GM18873 (cell line): ENCODE data around the gene ARHGAP19.

Experiments used
- ATAC-seq: cut with Tn5 transposase; IDR thresholded peaks from one replicate; pipeline ENCODE4 v1.9.1; 2021; ENCODE audit warnings: mild to moderate bottlenecking, moderate library complexity, moderate number of reproducible peaks; ENCODE audit not compliant: unreplicated experiment, low FRiP score

The ARHGAP19 gene

GRCh38 chr10:97200616-97201015 is 91.8 kb downstream of the ARHGAP19 start:
- ATAC-seq = no peak

- no peak for ATAC-seq
Observed at GRCh38 chr10:97199152-97199551, 93.3 kb downstream of the ARHGAP19 start.

GRCh38 chr10:97197030-97197500 is 95.4 kb downstream of the ARHGAP19 start:
- ATAC-seq = no peak

GRCh38 chr10:97196223-97197029 is 96.0 kb downstream of the ARHGAP19 start:
- ATAC-seq = no peak

GRCh38 chr10:97195706-97196222 is 96.7 kb downstream of the ARHGAP19 start:
- no peak for ATAC-seq

GRCh38 chr10:97192952-97193435 is 99.4 kb downstream of the ARHGAP19 start:
- no peak for ATAC-seq

GRCh38 chr10:97190450-97190849 is 102.0 kb downstream of the ARHGAP19 start:
- no peak for ATAC-seq

- no peak for ATAC-seq
Observed at GRCh38 chr10:97188261-97188711, 104.2 kb downstream of the ARHGAP19 start.

GRCh38 chr10:97186911-97187310 is 105.5 kb downstream of the ARHGAP19 start:
- no peak for ATAC-seq

- no peak for ATAC-seq
Observed at GRCh38 chr10:97185326-97186058, 106.9 kb downstream of the ARHGAP19 start, which contains the start of gene SLIT1. Gene SLIT1, minus strand, starts transcription at chr10:97185959. Its CDS starts 285 bp downstream, at chr10:97185674.

GRCh38 chr10:97184971-97185325 is 107.5 kb downstream of the ARHGAP19 start:
- ATAC-seq = no peak

GRCh38 chr10:97183314-97183713 is 109.1 kb downstream of the ARHGAP19 start:
- no peak for ATAC-seq

- ATAC-seq = no peak
Observed at GRCh38 chr10:97182288-97182990, 110.0 kb downstream of the ARHGAP19 start.

GRCh38 chr10:97180986-97181385 is 111.5 kb downstream of the ARHGAP19 start:
- no peak for ATAC-seq

GRCh38 chr10:97180363-97180755 is 112.1 kb downstream of the ARHGAP19 start:
- no peak for ATAC-seq

GRCh38 chr10:97179731-97180362 is 112.6 kb downstream of the ARHGAP19 start:
- ATAC-seq = no peak

- ATAC-seq = no peak
Observed at GRCh38 chr10:97179311-97179710, 113.1 kb downstream of the ARHGAP19 start.

- ATAC-seq = no peak
Observed at GRCh38 chr10:97178074-97178473, 114.4 kb downstream of the ARHGAP19 start.

GRCh38 chr10:97176226-97176625 is 116.2 kb downstream of the ARHGAP19 start:
- no peak for ATAC-seq

- ATAC-seq = no peak
Observed at GRCh38 chr10:97175586-97175985, 116.9 kb downstream of the ARHGAP19 start.
